HG03097 (cell line): ENCODE measurements around the gene RNF152.

Experiments used
- ATAC-seq: cut with Tn5 transposase; IDR thresholded peaks from one replicate; pipeline ENCODE4 v1.9.1; 2021; ENCODE audit not compliant: unreplicated experiment, low FRiP score

RNF152 gene

GRCh38 chr18:61894751-61895524 is 2.1 kb upstream of the RNF152 start:
- no peak for ATAC-seq

- peak; percentile 66 for ATAC-seq
These were observed 1.4 kb upstream of the RNF152 start for GRCh38 chr18:61893971-61894750.

GRCh38 chr18:61893309-61893970 is 633 bp upstream of the RNF152 start:
- peak; percentile 24 for ATAC-seq

GRCh38 chr18:61891894-61892293 is 913 bp downstream of the RNF152 start:
- ATAC-seq = no peak

- ATAC-seq = no peak
These were observed 1.5 kb downstream of the RNF152 start for GRCh38 chr18:61891271-61891670.

GRCh38 chr18:61890344-61890743 is 2.5 kb downstream of the RNF152 start:
- no peak for ATAC-seq

- ATAC-seq = no peak
These were observed 3.3 kb downstream of the RNF152 start for GRCh38 chr18:61889541-61889940.

- ATAC-seq = no peak
These were observed 4.2 kb downstream of the RNF152 start for GRCh38 chr18:61888622-61889021.

GRCh38 chr18:61887838-61888237 is 5.0 kb downstream of the RNF152 start:
- ATAC-seq = no peak

GRCh38 chr18:61883547-61883946 is 9.3 kb downstream of the RNF152 start:
- ATAC-seq = no peak

GRCh38 chr18:61882296-61883004 is 10.4 kb downstream of the RNF152 start:
- ATAC-seq = no peak

GRCh38 chr18:61876899-61877298 is 15.9 kb downstream of the RNF152 start:
- no peak for ATAC-seq

GRCh38 chr18:61870151-61870550 is 22.7 kb downstream of the RNF152 start:
- no peak for ATAC-seq

GRCh38 chr18:61869636-61870035 is 23.2 kb downstream of the RNF152 start:
- ATAC-seq = no peak

- no peak for ATAC-seq
These were observed 27.2 kb downstream of the RNF152 start for GRCh38 chr18:61865466-61866175.

- ATAC-seq = no peak
These were observed 31.4 kb downstream of the RNF152 start for GRCh38 chr18:61861372-61861771.

GRCh38 chr18:61860302-61860701 is 32.5 kb downstream of the RNF152 start:
- no peak for ATAC-seq

GRCh38 chr18:61859113-61859512 is 33.7 kb downstream of the RNF152 start:
- ATAC-seq = no peak

GRCh38 chr18:61856678-61857077 is 36.1 kb downstream of the RNF152 start:
- ATAC-seq = no peak
